Measurements from ENCODE around the gene RAB38.

DNA sequence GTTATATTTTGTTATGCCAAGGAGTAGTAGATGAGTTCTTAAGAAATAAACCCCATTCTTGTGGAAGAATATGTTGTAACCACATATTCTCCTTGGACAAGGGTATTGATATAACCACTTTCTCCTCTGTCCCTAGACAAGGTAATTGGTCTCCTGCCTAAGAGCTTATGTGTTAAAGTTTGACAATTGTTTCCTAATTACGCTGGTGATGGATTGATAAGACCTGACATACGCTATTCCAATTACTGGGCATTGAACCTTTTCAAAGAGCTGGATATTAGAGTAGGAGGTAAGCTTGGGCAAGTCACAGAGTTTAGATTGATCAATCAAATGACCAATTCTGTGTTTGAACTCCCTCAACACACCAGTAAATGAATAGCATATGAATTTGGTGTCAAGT lies 88.9 kb downstream of the RAB38 start:
- TF ChIP-seq, protein P1, sequence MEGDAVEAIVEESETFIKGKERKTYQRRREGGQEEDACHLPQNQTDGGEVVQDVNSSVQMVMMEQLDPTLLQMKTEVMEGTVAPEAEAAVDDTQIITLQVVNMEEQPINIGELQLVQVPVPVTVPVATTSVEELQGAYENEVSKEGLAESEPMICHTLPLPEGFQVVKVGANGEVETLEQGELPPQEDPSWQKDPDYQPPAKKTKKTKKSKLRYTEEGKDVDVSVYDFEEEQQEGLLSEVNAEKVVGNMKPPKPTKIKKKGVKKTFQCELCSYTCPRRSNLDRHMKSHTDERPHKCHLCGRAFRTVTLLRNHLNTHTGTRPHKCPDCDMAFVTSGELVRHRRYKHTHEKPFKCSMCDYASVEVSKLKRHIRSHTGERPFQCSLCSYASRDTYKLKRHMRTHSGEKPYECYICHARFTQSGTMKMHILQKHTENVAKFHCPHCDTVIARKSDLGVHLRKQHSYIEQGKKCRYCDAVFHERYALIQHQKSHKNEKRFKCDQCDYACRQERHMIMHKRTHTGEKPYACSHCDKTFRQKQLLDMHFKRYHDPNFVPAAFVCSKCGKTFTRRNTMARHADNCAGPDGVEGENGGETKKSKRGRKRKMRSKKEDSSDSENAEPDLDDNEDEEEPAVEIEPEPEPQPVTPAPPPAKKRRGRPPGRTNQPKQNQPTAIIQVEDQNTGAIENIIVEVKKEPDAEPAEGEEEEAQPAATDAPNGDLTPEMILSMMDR (IDR thresholded peaks at IDR 0.05), result no peak
- TF ChIP-seq POLR2A (IDR thresholded peaks at IDR 0.05), result no peak

All from tibial nerve (tissue), 3 donors.